H9 (cell line): ENCODE data around the gene RALA. TPM values are rescaled to one million over a fixed set of nuclear protein-coding genes. Genes with fewer than 3 reads are reported as not detected.

Experiments used
- DNase-seq: peaks from one replicate; pipeline ENCODE4 v3.0.0-alpha.2; 2017
- H2AFZ ChIP-seq: one replicate; pipeline ENCODE4 v1.6.1; 2013; ENCODE audit warnings: mild to moderate bottlenecking, low read length, control low read depth, moderate library complexity
- H2AK5ac ChIP-seq: 2 replicates; pipeline ENCODE4 v1.6.1; 2013; ENCODE audit warnings: low read length, control low read depth, mixed read lengths; ENCODE audit not compliant: insufficient read length
- H2BK120ac ChIP-seq: one replicate; pipeline ENCODE4 v1.6.1; 2013; ENCODE audit warnings: low read depth, mild to moderate bottlenecking, low read length, control low read depth, inconsistent platforms; ENCODE audit not compliant: poor library complexity, severe bottlenecking
- H2BK12ac ChIP-seq: 2 replicates; pipeline ENCODE4 v1.6.1; 2013; ENCODE audit warnings: low read length, control low read depth, mixed read lengths, low read depth; ENCODE audit not compliant: insufficient read length
- H2BK15ac ChIP-seq: 2 replicates; pipeline ENCODE4 v1.6.1; 2013; ENCODE audit warnings: low read depth, low read length, control low read depth
- H2BK20ac ChIP-seq: one replicate; pipeline ENCODE4 v1.6.1; 2013; ENCODE audit warnings: low read depth, mild to moderate bottlenecking, low read length, control low read depth, inconsistent platforms; ENCODE audit not compliant: poor library complexity, severe bottlenecking
- H2BK5ac ChIP-seq: 2 replicates; pipeline ENCODE4 v1.6.1; 2013; ENCODE audit warnings: low read length, control low read depth, mixed read lengths; ENCODE audit not compliant: insufficient read length
- H3K14ac ChIP-seq: 2 replicates; pipeline ENCODE4 v1.6.1; 2013; ENCODE audit warnings: low read length, control low read depth; ENCODE audit not compliant: insufficient read depth
- H3K18ac ChIP-seq: 2 replicates; pipeline ENCODE4 v1.6.1; 2013; ENCODE audit warnings: low read depth, mild to moderate bottlenecking, mixed read lengths, low read length, control low read depth; ENCODE audit not compliant: insufficient read length
- H3K23ac ChIP-seq: 2 replicates; pipeline ENCODE4 v1.6.1; 2013; ENCODE audit warnings: low read length, control low read depth, mixed read lengths, low read depth; ENCODE audit not compliant: insufficient read length
- H3K23me2 ChIP-seq: 2 replicates; pipeline ENCODE4 v1.6.1; 2013; ENCODE audit warnings: low read depth, mild to moderate bottlenecking, mixed read lengths, low read length, control low read depth; ENCODE audit not compliant: insufficient read length, poor library complexity, severe bottlenecking
- H3K27ac ChIP-seq: 2 replicates; pipeline ENCODE4 v1.5.1; 2013; ENCODE audit warnings: low read length, control low read depth, mixed read lengths, low read depth; ENCODE audit not compliant: insufficient read length
- H3K27me3 ChIP-seq: 2 replicates; pipeline ENCODE4 v1.6.1; 2013; ENCODE audit warnings: low read length, control low read depth, inconsistent platforms; ENCODE audit not compliant: insufficient read depth
- H3K4ac ChIP-seq: 2 replicates; pipeline ENCODE4 v1.6.1; 2013; ENCODE audit warnings: low read depth, mild to moderate bottlenecking, control low read depth, inconsistent platforms, low read length, moderate library complexity
- H3K4me1 ChIP-seq: 2 replicates; pipeline ENCODE4 v1.6.1; 2013; ENCODE audit warnings: low read length, control low read depth, inconsistent platforms; ENCODE audit not compliant: insufficient read depth
- H3K4me2 ChIP-seq: 2 replicates; pipeline ENCODE4 v1.6.1; 2013; ENCODE audit warnings: low read length, control low read depth, mixed read lengths; ENCODE audit not compliant: insufficient read length, insufficient read depth
- H3K56ac ChIP-seq: 2 replicates; pipeline ENCODE4 v1.6.1; 2013; ENCODE audit warnings: low read depth, mild to moderate bottlenecking, mixed read lengths, low read length, control low read depth; ENCODE audit not compliant: insufficient read length
- H3K79me1 ChIP-seq: 2 replicates; pipeline ENCODE4 v1.6.1; 2013; ENCODE audit warnings: low read depth, mild to moderate bottlenecking, moderate library complexity, low read length, control low read depth, inconsistent platforms; ENCODE audit not compliant: insufficient read depth, poor library complexity, severe bottlenecking
- H3K79me2 ChIP-seq: 2 replicates; pipeline ENCODE4 v1.6.1; 2013; ENCODE audit warnings: low read length, control low read depth, inconsistent platforms; ENCODE audit not compliant: insufficient read depth
- H3K9ac ChIP-seq: 2 replicates; pipeline ENCODE4 v1.6.1; 2013; ENCODE audit warnings: low read length, control low read depth, mixed read lengths; ENCODE audit not compliant: insufficient read length; ENCODE audit errors: extremely low read depth
- H3K9me3 ChIP-seq: one replicate; pipeline ENCODE4 v1.6.1; 2013; ENCODE audit warnings: low read depth, low read length, inconsistent platforms; ENCODE audit not compliant: control insufficient read depth
- H3T11ph ChIP-seq: one replicate; pipeline ENCODE4 v1.6.1; 2013; ENCODE audit warnings: mild to moderate bottlenecking, low read length, control low read depth, inconsistent platforms
- H4K20me1 ChIP-seq: one replicate; pipeline ENCODE4 v1.6.1; 2013; ENCODE audit not compliant: control insufficient read depth, insufficient read length, insufficient read depth
- H4K5ac ChIP-seq: 2 replicates; pipeline ENCODE4 v1.6.1; 2013; ENCODE audit warnings: low read depth, mild to moderate bottlenecking, mixed read lengths, low read length, control low read depth; ENCODE audit not compliant: insufficient read length
- H4K8ac ChIP-seq: replicated peaks from 2 replicates; pipeline ENCODE4 v1.6.1; 2013; ENCODE audit warnings: low read length, control low read depth, mixed read lengths, low read depth; ENCODE audit not compliant: insufficient read length
- H4K91ac ChIP-seq: 2 replicates; pipeline ENCODE4 v1.6.1; 2013; ENCODE audit warnings: low read depth, mild to moderate bottlenecking, moderate library complexity, mixed read lengths, low read length, control low read depth; ENCODE audit not compliant: insufficient read length
- H3K27ac Mint-ChIP-seq, 3 experiments: 2 replicates in 2 of 3; 3 replicates in 1 of 3; pipeline ENCODE4 v1.8.0; 2020 to 2021; ENCODE audit warnings: mixed read lengths in 3 of 3, mild to moderate bottlenecking in 1 of 3, moderate library complexity in 1 of 3
- H3K27me3 Mint-ChIP-seq: 2 replicates; pipeline ENCODE4 v1.8.0; 2021; ENCODE audit warnings: low read depth, mild to moderate bottlenecking, moderate library complexity, mixed read lengths
- H3K36me3 Mint-ChIP-seq, 3 experiments: 2 replicates in 2 of 3; 3 replicates in 1 of 3; pipeline ENCODE4 v1.8.0; 2020 to 2021; ENCODE audit warnings: low read depth in 3 of 3, mixed read lengths in 3 of 3; ENCODE audit not compliant: insufficient read depth in 1 of 3
- H3K4me1 Mint-ChIP-seq, 2 experiments: 2 replicates each; pipeline ENCODE4 v1.8.0; 2020; ENCODE audit warnings: mixed read lengths in 2 of 2
- H3K4me3 Mint-ChIP-seq, 2 experiments: 2 replicates in 1 of 2; 3 replicates in 1 of 2; pipeline ENCODE4 v1.8.0; 2020 to 2021; ENCODE audit warnings: mild to moderate bottlenecking in 2 of 2, mixed read lengths in 2 of 2, moderate library complexity in 1 of 2
- H3K9me3 Mint-ChIP-seq, 2 experiments: 2 replicates in 1 of 2; 3 replicates in 1 of 2; pipeline ENCODE4 v1.8.0; 2020; ENCODE audit warnings: mild to moderate bottlenecking in 2 of 2, mixed read lengths in 2 of 2, moderate library complexity in 1 of 2
- WGBS: extraction: QIAGEN DNeasy Blood & Tissue Kit; methylation state at CpG from one replicate; pipeline ENCODE4 v1.1.7; 2013; ENCODE audit warnings: missing lambda C conversion rate, low lambda C conversion rate, mixed read lengths; ENCODE audit not compliant: insufficient read length; ENCODE audit errors: extremely low coverage; 5-methylcytosine and 5-hydroxymethylcytosine counted together
- total RNA-seq: library from RNA; stranded (reverse); gene quantifications from 2 replicates; pipeline ENCODE4 v1.2.1, GENCODE V29; 2021
- TF ChIP-seq, protein P1 (sequence below): fragments of 200-600 bp; sonication (generic); conservative IDR thresholded peaks from 3 replicates; pipeline ENCODE4 v1.8.0; 2021; ENCODE audit warnings: antibody characterized with exemption, mild to moderate bottlenecking

RALA gene
- total RNA-seq, 1 experiment from 2014 or later = 57.5 TPM

DNA sequence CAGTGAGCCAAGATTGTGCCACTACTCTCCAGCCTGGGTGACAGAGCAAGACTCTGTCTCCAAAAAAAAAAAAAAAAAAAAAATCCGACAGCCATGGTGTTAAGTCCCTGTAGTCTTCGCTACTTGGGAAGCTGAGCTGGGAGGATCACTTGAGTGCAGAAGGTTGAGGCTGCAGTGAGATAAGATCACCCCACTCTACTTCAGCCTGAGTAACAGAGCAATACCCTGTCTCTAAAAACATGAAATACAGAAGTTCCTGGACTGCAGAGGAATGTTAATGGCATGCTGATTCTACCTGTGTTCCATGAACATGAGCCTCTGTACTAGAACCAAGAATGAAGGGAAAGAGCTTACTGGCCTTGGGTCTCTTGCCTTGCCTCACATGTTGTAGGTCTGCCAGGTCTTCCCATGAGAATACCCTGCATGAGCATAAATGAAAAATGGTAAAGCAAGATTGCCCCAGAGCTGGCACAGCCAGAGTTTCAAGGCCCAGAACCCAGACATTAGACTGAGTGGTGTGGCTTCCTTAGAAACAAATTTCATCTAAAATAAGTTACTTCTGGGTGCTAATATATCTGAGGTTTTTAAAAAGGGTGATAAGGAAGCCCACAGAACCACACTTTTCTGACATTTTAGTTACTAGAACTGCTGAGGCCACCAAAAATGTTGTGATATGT lies 48.6 kb upstream of the RALA start:
- H2BK120ac ChIP-seq = no peak overlapping the region
- peak overlapping the region in 1 of 3 experiments; percentile 19; a peak in 1 of 7 replicates for H3K27ac Mint-ChIP-seq
- H3K9me3 ChIP-seq = no peaks in the 10 kb centered on the region
- H2BK5ac ChIP-seq = no peak overlapping the region
- no peaks in the 10 kb centered on the region for H4K20me1 ChIP-seq
- TF ChIP-seq, protein P1, sequence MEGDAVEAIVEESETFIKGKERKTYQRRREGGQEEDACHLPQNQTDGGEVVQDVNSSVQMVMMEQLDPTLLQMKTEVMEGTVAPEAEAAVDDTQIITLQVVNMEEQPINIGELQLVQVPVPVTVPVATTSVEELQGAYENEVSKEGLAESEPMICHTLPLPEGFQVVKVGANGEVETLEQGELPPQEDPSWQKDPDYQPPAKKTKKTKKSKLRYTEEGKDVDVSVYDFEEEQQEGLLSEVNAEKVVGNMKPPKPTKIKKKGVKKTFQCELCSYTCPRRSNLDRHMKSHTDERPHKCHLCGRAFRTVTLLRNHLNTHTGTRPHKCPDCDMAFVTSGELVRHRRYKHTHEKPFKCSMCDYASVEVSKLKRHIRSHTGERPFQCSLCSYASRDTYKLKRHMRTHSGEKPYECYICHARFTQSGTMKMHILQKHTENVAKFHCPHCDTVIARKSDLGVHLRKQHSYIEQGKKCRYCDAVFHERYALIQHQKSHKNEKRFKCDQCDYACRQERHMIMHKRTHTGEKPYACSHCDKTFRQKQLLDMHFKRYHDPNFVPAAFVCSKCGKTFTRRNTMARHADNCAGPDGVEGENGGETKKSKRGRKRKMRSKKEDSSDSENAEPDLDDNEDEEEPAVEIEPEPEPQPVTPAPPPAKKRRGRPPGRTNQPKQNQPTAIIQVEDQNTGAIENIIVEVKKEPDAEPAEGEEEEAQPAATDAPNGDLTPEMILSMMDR = no peak
- H3K9me3 Mint-ChIP-seq = peaks cover 12 to 16% of the 10 kb centered on the region in 2 experiments
- H4K5ac ChIP-seq = no peak overlapping the region
- no peaks in the 10 kb centered on the region for H3K4me1 Mint-ChIP-seq
- H3K79me2 ChIP-seq = no peaks in the 10 kb centered on the region
- H3K9ac ChIP-seq = no peak overlapping the region
- no peaks in the 10 kb centered on the region for H3K27me3 ChIP-seq
- H3K23ac ChIP-seq = no peak overlapping the region
- no peak overlapping the region for H3K27ac ChIP-seq
- H3K4me3 Mint-ChIP-seq = no peak overlapping the region
- no peak overlapping the region for H3K14ac ChIP-seq
- no peak overlapping the region for H2AK5ac ChIP-seq
- no peak overlapping the region for H3K4ac ChIP-seq
- DNase-seq = no peak
- H3K4me1 ChIP-seq = no peaks in the 10 kb centered on the region
- no peaks in the 10 kb centered on the region for H3K27me3 Mint-ChIP-seq
- H2AFZ ChIP-seq = no peak overlapping the region
- no peak overlapping the region for H2BK20ac ChIP-seq
- no CpG with 5 or more reads among the region's 2 CpGs for WGBS
- no peak overlapping the region for H2BK15ac ChIP-seq
- no peak overlapping the region for H4K8ac ChIP-seq
- no peak overlapping the region for H4K91ac ChIP-seq
- H3K18ac ChIP-seq = no peak overlapping the region
- H3K36me3 Mint-ChIP-seq = peaks cover 22 to 58% (median 55%) of the 10 kb centered on the region in 3 experiments
- no peak overlapping the region for H3K56ac ChIP-seq
- no peak overlapping the region for H2BK12ac ChIP-seq
- no peak overlapping the region for H3T11ph ChIP-seq
- H3K79me1 ChIP-seq = no peaks in the 10 kb centered on the region
- H3K4me2 ChIP-seq = no peak overlapping the region
- H3K23me2 ChIP-seq = no peaks in the 10 kb centered on the region
